ENCODE measurements around the gene ACKR2.
"Not testable (repeated sequence)": the region's sequence is repeated elsewhere in the genome, so short reads cannot be mapped to it uniquely, and the experiment has no call there.

The ACKR2 gene

DNA sequence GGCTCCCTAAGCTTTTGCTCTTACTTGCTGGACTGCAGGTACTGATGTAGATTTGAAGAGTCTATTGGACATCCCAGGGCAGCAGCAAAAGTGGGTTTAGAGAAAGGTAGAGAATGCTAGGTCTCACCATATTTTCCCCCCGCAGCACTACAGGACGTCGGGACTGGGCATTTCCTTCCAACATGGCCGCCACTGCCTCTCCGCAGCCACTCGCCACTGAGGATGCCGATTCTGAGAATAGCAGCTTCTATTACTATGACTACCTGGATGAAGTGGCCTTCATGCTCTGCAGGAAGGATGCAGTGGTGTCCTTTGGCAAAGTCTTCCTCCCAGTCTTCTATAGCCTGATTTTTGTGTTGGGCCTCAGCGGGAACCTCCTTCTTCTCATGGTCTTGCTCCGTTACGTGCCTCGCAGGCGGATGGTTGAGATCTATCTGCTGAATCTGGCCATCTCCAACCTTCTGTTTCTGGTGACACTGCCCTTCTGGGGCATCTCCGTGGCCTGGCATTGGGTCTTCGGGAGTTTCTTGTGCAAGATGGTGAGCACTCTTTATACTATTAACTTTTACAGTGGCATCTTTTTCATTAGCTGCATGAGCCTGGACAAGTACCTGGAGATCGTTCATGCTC is 55.2 kb downstream of the ACKR2 start:
- DNase-seq = no peak

DNA sequence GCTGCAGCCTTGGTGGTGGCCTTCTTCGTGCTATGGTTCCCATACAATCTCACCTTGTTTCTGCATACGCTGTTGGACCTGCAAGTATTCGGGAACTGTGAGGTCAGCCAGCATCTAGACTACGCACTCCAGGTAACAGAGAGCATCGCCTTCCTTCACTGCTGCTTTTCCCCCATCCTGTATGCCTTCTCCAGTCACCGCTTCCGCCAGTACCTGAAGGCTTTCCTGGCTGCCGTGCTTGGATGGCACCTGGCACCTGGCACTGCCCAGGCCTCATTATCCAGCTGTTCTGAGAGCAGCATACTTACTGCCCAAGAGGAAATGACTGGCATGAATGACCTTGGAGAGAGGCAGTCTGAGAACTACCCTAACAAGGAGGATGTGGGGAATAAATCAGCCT is 56.0 kb downstream of the ACKR2 start:
- DNase-seq = no peak

DNA sequence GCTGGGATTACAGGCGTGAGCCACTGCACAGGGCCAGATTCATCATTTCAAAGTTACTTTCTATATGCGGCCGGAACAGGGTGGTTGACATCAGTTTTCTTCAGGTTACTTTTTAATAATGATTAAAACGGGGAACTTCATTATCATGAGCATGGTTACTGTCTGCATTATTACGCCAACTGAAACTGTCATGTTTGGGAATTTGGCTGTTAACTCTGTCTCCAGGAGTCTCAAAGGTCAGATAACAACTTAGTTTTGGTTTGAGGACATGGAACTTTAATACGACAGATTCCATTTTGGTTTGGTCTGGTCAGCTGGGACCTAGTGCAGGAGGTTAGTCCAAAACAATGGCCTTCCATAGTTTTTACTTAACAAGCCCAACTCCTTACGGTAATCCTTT is 57.9 kb downstream of the ACKR2 start:
- no peak for DNase-seq

DNA sequence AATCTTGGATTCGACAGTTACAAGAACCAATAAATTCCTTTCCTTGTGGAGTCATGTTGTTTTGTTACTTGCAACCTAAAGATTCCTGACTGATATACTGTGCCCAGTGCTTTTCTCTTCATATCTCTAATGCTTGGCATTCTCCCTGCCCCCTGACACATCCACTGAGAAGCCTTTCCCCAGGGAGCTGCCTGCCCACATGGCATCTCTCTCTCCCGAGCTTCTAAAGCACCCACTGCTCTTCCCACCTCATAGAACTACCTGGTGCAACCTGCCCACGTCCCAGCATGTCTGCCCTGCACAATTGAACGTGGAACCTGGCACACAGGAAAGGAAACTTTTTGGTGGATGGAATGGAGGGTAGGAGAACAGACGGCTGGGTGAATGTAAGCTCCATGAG is 59.6 kb downstream of the ACKR2 start:
- no peak for DNase-seq

DNA sequence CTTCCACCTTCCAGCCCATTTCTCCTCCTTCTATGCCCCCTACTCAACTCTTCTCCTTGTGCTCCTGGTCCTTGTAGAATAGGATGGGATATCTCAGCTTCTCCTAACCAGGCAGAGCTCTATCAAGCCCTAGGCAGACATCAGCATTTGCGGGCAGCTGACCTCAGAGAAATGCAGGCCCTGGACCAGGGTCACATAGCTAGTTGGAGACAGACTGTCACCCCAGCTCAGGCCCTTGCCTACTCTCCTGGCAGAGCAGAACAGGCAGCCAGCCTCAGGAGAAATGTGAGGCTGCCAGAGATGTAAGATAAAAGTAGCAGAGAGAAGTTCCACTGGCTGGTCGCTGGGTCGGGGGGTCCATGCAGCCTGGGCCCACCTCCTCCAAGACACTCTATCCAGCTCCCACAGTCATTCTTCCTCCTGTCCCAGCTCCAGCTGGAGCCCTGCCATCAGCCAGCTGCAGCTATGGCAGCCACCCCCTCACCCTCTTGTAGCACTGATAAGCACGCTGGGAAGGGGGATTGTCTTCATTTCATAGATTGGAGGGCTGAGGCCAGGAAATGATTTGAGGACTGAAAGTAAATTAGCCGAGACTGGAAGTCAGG is 62.4 kb downstream of the ACKR2 start:
- DNase-seq = no peak

DNA sequence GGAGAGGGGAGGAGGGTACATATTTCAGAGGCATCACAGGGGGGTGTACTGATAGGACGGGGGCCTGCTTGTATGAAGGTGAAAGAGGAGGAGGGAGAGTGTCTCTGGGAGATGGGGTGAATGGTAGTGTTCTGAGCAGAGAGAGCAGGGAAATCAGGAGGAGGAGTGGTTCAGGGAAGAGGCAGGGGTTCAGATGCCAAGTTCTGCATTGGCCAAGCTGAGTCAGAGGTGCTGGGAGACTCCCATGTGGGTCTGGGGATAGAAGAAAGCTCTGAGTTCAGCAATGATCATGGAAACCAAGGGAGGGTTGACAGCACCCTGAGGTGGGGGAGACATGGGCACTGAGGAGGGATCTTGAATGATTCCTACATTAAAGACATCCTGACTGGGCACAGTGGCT is 63.5 kb downstream of the ACKR2 start:
- no peak for DNase-seq

DNA sequence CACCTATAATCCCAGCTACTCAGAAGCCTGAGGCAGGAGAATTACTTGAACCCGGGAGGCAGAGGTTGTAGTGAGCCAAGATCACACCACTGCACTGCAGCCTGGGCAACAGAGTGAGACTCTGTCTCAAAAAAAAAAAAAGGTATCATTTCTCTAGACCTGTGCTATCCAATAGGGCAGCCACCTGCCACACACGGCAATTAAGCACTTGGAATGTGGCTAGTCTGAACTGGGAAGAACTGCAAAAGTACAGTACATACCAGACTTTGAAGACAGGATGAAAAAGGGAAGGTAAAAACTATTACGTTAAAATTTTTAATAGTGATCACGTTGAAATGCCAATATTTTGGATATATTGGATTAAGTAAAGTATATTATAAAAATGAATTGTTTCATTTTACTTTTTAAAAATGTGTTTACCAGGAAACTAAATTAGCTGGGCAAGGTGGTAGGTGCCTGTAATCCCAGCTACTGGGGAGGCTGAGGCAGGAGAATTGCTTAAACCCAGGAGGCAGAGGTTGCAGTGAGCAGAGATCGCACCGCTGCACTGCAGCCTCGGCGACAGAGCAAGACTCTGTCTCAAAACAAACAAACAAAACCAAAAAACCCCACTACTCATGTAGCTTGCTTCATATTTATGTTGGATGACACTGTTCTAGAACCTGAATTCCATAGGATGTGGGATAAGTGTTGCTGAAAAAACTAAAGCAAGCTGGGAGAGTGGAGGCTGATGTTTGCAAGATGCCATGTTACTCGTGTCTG is 64.2 kb downstream of the ACKR2 start:
- no peak for DNase-seq

DNA sequence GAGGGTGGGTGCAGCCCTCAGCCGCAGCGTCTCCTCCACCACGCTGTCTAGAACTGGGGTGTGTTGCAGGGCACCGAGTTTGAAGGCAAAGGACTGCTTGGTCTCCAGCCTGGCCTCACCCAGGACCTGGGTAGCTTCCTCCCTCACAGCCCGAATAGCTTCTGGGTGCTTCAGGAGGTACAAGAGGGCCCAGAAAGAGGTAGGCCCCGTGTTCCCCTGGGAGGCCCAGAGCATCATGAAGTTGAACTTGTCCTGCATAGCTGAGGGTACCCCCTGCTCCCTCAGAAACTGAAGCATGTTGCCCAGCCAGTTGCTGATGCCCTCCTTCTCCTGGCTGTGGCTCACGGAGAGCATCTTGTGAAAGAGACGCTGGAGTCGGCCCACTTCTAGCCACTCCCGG is 65.5 kb downstream of the ACKR2 start:
- no peak for DNase-seq

DNA sequence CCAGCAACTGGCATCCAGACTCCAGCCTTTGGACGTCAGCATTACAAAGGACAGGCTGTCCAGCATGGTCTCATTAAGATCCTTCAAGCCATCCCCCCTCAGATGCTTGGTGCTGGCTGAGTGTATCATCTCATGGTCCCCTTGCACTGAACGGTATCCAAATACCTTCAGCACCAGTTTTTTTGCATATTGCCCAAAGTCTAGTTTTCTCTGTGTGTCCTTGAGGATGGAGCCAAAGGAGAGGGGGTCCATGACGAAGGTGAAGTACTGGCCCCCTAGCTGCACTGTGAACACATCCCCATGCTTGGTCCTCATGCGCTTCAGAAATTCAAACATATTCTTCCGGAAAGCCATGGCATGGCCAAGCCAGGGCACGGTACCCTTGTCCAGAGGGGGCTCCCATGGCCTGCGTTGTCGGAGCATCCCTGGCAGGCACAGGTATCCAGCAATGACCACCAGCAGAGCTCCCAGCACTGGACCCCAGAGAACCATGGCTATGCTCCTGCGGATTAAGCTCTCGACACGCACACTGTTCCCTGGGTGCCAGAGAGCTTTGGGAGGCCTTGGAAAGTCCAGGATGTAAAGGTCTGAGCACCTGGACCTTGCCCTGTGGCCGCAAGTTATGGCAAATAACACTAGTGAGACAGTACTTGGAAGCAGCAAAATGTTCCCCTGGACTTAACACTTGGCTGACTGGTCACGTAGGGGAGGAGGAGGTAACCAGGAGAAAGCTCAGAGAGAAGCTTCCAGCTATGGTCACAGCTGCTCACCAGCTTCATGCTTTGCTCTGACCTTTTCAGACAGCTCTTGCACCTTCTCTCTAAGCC is 66.3 kb downstream of the ACKR2 start, which contains the start of gene CYP8B1:
TSS of gene CYP8B1 (minus strand) at position 555 of the 827 bp plus-strand sequence. CDS start at position 492, 63 bp downstream.
- no peak for DNase-seq

DNA sequence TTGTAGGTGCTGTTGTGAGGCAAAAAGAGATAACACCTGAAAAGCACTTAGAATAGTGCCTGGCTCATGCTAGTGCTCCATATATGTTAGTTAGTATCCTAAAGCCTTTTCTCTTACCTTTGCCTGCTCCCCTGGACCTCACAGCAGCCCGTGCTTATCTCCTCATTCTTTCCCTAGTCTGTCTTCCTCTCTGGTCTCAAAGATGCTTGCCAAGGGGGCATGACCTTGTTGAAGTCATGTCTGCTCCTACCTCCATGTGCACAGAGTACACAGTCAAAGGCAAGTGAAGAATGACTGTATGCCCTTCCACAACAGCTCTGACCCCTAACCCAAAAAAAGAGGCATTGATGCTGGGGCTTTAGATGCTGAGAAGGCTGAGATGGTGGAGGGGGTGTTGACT is 67.2 kb downstream of the ACKR2 start:
- no peak for DNase-seq

DNA sequence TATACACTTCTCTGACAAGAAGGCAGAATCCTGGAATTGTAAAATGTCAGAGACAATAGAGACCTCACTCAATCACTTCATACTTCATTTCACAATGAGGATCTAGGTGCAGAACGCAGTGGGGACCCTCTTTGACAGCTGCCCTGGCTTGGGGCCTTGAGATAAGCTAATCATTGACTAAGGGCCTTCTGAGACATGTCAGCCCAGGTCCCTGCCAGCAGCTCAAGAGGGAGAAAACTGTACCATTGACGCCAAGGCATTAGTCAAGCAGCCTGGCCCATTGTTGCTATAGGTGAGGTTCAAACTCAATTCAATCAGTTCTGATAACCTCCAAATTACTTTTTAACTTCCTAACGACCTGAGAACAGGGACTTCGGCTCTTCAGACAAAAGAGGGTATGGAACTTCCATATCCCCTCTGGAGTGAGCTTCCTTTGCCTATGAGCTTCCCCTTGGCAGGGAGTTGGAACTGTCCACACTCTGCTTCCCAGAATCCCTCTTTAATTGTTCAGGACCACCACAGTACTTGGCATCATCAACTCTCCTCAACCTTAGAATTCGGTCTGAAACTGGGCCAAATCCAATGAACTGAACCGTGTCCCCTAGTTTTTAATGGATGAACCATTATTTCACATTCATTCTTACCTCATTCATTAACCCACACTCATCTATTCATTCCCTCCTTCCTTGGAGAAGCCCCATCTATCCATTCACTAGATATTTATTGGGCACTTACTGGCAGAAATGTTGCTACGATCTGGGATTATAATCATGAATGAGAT is 67.9 kb downstream of the ACKR2 start:
- no peak for DNase-seq

DNA sequence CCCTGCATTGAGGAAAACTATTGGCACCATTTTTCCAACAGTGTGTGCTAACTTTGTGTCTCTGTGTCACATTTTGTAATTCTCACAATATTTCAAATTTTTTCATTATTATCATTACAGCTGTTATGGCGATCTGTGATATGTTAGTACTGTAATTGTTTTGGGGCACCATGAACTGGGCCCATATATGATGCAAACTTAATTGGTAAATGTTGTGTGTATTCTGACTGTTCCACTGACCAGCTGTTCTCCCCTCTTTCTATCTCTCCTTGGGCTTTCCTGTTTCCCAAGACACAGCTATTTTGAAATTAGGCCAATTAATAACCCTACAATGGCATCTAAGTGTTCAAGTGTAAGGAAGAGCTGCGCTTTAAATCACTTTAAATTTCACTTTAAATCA is 68.6 kb downstream of the ACKR2 start:
- DNase-seq = no peak

DNA sequence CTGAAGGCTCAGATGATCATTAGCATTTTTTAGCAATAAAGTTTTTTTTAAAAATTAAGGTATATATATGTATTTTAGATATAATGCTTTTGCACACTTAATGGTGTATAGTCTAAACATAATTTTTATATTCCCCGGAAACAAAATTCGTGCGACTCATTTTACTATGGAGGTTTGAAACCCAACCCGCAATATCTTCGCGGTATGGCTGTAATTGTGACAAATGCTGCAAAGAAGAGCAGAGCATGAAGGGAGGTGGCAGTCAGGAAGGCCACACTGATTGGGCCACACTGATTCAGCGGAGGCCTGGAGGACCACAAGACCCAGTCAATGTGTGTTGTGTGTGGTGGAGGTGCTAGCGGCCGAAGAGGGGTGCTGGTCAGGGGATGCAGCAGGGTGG is 70.9 kb downstream of the ACKR2 start:
- no peak for DNase-seq

DNA sequence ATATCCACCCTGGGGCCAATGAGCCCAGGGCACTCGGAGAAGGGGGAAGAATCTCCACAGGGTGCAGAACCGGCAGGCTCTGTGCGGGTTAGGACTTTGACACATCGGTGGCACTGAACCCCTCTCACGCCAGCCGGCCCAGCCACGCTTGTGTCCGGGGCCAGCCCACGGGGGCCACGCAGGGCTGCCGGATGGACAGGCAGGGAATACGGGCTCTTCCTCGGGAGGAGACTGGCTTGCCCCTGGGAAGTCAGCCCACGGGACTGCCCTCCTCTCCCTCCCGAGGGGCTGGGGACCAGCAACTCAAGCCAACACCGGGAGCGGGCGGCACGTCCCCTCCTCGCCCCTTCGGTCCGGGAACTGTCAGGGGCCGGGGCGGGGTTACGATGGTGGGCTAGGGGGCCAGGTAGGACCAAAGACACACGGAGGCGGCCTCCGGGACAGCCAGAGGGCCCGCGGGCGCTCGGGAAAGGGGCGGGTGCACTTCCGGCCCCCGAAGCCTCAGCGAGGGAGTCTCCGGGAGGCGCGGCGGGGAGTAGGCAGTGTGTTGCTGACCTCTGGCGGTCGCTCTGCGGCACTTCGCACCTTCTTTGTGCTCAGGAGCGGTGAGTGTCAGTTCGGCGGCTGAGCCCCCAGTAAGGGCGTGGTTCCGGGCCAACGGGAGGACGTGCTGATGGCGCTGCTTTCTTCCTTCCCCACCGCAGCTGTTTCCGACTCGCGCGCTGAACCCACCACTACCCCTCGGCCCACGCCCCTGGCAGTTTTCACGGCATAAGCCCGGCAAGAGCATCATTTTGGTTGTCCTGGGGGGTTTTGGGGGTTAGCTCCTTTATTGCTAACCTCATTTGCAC is 71.6 kb downstream of the ACKR2 start:
- DNase-seq = peak; percentile 62

DNA sequence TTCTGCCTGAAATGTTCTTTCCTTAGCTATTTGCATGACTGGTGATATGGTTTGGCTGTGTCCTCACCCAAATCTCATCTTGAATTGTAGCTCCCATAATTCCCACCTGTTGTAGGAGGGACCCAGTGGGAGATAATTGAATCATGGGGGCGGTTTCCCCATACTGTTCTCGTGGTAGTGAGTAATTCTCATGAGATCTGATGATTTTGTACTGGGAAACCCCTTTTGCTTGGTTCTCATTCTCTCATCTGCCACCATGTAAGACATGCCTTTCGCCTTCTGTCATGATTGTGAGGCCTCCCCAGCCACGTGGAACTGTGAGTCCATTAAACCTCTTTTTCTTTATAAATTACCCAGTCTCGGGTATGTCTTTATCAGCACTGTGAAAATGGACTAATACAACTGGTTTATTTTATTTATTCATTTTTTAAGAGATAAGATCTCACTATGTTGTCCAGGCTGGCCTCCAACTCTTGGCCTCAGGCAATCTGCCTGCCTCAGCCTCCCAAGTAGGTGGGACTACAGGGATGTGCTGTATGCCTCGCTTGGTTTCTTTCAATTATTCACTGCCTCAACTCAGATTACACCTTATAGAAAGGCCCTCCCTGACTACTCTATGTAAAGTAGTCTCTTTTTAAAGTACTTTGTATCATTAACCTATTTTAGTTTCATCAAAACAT is 74.1 kb downstream of the ACKR2 start:
- DNase-seq = not testable (repeated sequence)

DNA sequence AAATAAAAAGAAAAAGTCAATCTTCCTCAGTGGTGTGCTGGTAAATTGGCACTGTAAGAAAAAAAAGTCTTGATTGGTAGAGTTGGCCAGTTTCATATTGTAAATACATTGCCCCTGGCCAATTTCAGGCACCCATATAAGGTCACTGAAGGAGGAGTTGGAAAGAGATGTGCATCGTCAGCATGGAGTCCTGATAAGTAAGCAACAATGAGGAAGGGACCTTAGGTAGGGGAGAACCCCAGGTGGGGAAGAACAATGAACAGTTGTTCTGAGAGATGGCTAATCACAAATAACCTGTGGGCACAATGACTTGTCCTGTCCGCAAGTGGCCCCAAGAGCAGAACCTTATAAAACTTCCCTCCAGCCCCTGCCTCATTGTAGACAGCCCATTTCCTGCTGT is 75.1 kb downstream of the ACKR2 start:
- DNase-seq = no peak

DNA sequence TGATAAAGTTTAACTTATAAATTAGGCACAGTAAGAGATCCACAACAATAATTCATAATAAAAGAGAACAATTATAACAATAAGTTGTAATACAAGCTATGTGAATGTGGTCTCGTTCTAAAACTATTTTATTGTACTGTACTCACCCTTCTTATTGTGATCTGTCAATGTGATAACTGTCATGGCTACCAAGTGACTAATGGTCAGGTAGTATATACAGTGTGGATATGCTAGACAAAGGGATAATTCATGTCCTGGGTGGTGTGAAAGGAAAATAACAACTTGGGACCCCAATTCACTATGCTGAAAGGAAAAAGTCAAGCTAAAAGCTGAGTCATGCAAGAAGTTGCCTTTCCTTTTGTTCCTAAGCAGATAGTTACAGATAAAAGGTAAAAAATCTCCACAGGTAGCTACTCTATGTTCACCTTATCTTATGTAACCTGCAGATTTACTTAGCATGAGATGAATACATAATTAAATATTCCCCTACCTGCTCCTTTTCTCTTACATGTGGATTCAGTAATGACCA is 77.1 kb downstream of the ACKR2 start:
- no peak for DNase-seq

DNA sequence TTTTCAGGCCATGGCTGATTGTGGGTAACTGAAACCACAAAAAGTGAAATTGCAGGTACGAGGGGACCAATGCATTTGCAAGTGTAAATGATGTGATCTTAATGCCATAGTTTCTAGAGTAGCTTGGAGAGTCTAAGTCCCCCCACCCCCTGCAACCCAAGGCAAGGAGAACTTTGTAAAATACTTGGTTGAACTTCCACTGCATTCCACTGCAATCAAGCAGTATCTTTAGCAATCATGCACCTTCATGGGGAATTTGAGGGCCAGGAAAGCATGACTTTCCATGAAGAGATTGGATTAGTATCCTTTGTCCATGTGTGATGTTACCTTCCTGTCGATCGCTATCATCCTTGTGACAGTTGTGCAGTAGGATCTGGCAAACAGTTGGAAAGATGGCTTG is 77.8 kb downstream of the ACKR2 start:
- no peak for DNase-seq

DNA sequence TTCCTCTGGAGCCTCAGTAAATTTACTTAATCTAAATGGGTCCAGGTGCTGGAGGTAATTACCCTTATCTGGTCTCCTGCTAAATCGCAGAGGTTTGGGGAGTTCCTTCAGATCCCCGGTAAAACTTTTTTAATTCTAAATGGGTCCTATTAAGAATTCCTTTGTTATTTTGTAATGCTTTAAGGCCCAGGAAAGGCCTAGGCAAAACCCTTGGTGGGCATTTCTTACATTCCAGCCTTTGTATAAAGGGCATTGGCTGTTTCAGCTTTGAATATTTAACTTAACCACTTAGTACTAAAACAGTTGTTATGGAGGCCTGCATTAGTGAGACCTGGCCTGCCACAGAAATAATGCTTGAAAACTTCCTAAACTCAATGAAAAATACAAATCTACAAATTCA is 81.8 kb downstream of the ACKR2 start:
- no peak for DNase-seq

DNA sequence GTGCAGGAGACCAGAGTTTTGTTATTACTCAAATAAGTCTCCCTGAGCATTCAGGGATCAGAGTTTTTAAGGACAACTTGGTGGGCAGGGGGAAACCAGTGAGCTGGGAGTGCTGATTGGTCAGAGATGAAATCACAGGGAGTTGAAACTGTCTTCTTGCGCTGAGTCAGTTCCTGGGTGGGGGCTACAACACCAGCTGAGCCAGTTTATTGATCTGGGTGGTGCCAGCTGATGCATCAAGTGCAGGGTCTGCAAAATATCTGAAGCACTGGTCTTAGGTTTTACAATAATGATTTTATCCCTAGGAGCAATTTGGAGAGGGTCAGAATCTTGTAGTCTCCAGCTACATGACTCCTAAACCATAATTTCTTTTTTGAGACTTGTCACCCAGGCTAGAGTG is 82.9 kb downstream of the ACKR2 start:
- DNase-seq = no peak

DNA sequence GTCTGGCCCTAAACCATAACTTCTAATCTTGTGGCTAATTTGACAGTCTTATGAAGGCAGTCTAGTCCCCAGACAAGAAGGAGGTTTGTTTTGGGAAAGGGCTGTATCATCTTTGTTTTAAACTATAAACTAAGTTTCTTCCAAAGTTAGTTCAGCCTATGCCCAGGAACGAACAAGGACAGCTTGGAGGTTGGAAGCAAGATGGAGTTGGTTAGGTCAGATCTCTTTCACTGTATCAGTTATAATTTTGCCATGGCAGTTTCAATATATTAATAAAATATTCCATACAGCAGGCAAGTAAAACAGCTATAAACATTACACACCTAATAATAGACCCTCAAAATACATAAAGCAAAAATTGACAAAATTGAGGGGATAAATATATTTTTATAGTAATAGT is 83.6 kb downstream of the ACKR2 start:
- DNase-seq = no peak

All from NCI-H1105 (cell line).